ELR (cell line): ENCODE measurements around the gene LARGE1.

Source experiments
- DNase-seq: peaks from one replicate; pipeline ENCODE4 v3.0.0-alpha.2; 2015; ENCODE audit warnings: low read depth

LARGE1 gene

DNA sequence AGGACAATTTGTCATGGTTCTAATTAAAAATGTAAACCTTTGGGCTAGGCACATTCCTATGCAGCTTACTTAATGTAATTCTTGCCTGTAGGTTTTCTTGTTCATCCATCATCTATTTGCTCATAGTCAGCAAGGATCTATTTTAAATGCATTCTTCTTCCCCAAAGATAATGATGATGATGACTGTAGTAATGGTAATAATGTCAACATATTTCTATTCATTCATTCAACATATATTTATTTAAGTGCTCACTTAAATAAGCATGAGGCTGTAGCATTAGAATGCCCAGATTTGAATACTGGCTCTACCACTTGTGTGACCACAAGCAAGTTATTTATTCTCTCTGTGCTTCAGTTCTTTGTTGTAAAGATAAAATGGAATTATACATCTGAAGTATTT is 692.5 kb downstream of the LARGE1 start:
- DNase-seq: no peak

DNA sequence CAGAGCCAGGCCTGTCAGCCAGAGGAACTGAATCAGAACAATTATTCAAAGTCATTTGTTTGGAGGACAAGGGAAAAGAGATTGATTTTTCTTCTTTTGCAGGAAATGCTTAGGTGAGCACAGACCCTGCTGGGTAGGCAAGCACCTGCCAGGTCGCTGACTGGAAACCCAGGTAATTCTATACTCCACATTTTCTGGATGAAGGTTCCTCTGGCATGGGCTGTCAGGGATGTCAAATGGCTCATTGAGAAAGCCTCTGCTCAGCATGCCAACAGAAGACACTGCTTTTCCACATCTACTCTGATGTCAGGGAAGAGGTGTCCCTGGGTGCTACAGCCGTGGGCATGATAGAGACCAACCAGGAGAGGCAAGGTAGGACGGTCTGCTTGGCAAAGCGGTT is 695.4 kb downstream of the LARGE1 start:
- no peak for DNase-seq
